Measurements from ENCODE around the gene ATP1A3.

- no peak for TF ChIP-seq POLR2AphosphoS5 (IDR thresholded peaks at IDR 0.05)
- no peak for TF ChIP-seq EP300 (conservative IDR thresholded peaks at IDR 0.05; ENCODE audit: poor library complexity, severe bottlenecking)
- TF ChIP-seq, protein P1, sequence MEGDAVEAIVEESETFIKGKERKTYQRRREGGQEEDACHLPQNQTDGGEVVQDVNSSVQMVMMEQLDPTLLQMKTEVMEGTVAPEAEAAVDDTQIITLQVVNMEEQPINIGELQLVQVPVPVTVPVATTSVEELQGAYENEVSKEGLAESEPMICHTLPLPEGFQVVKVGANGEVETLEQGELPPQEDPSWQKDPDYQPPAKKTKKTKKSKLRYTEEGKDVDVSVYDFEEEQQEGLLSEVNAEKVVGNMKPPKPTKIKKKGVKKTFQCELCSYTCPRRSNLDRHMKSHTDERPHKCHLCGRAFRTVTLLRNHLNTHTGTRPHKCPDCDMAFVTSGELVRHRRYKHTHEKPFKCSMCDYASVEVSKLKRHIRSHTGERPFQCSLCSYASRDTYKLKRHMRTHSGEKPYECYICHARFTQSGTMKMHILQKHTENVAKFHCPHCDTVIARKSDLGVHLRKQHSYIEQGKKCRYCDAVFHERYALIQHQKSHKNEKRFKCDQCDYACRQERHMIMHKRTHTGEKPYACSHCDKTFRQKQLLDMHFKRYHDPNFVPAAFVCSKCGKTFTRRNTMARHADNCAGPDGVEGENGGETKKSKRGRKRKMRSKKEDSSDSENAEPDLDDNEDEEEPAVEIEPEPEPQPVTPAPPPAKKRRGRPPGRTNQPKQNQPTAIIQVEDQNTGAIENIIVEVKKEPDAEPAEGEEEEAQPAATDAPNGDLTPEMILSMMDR (IDR thresholded peaks at IDR 0.05; ENCODE audit: poor library complexity, severe bottlenecking) = no peak
These were observed 44.6 kb upstream of the ATP1A3 start for GRCh38 chr19:42038666-42039065.
